Sigmoid colon (tissue), 3 donors: ENCODE measurements around the gene PRSS48.

Source experiments
- POLR2A ChIP-seq, 2 donors: fragments of 450-650 bp; IDR thresholded peaks; one replicate each; pipeline ENCODE4 v1.6.1; 2016; ENCODE audit warnings: antibody characterized with exemption in 2 of 2, mild to moderate bottlenecking in 2 of 2, moderate library complexity in 2 of 2
- TF ChIP-seq, protein P1 (sequence below), 4 experiments: fragments of 450-650 bp in 3 of 4; fragments of 200-600 bp in 1 of 4; IDR thresholded peaks; one replicate each; pipeline ENCODE4 v1.5.1; 2016 to 2019; ENCODE audit warnings: antibody characterized with exemption in 4 of 4, mild to moderate bottlenecking in 3 of 4, moderate library complexity in 2 of 4

DNA sequence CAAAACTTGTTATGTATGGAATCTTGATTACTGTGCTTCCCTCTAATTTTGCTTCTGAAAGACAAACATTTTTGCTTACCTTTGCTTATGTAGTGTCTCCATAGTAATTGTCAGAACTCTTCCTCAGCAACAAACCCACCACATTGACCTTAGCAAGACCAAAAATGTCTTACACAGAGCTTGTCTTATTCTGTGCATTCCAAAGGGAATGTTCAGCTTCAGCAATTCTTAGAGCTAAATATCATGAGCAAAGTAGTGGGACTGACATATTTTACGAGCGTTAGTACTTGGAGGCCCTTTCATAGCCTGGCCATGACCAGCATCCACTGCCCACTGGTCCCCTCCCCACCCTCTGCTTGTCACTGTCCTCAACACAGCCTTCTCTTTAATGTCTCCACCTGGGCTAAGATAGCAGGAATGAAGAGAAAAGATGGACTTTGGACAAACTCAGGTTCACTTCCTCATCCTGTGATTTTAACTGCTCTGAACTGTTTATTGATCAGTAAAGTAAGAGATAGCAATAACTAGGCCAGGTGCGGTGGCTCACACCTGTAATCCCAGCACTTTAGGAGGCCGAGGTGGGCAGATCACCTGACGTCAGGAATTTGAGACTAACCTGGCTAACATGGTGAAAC is 63.9 kb downstream of the PRSS48 start:
- TF ChIP-seq, protein P1, sequence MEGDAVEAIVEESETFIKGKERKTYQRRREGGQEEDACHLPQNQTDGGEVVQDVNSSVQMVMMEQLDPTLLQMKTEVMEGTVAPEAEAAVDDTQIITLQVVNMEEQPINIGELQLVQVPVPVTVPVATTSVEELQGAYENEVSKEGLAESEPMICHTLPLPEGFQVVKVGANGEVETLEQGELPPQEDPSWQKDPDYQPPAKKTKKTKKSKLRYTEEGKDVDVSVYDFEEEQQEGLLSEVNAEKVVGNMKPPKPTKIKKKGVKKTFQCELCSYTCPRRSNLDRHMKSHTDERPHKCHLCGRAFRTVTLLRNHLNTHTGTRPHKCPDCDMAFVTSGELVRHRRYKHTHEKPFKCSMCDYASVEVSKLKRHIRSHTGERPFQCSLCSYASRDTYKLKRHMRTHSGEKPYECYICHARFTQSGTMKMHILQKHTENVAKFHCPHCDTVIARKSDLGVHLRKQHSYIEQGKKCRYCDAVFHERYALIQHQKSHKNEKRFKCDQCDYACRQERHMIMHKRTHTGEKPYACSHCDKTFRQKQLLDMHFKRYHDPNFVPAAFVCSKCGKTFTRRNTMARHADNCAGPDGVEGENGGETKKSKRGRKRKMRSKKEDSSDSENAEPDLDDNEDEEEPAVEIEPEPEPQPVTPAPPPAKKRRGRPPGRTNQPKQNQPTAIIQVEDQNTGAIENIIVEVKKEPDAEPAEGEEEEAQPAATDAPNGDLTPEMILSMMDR (IDR thresholded peaks at IDR 0.05) = no peak
- no peak for TF ChIP-seq POLR2A (IDR thresholded peaks at IDR 0.05)
